Posterior cingulate gyrus (tissue), 11 donors: ENCODE data around the gene SELENOP.

Experiments
- DNase-seq, 10 donors: peaks; one replicate each; pipeline versions ENCODE4 v3.0.0 to v3.0.0-alpha.2; 2020 to 2021; ENCODE audit warnings: mixed read lengths in 3 of 10
- intact Hi-C: fragments of 100-400 bp; cut with DNase I; formaldehyde crosslinking; loops from one replicate; pipeline ENCODE4 v1.15.1; 2023

The SELENOP gene

GRCh38 chr5:42799668-42800114 lies 12.0 kb downstream of the SELENOP start:
- intact Hi-C loops, result no loop called here

DNA sequence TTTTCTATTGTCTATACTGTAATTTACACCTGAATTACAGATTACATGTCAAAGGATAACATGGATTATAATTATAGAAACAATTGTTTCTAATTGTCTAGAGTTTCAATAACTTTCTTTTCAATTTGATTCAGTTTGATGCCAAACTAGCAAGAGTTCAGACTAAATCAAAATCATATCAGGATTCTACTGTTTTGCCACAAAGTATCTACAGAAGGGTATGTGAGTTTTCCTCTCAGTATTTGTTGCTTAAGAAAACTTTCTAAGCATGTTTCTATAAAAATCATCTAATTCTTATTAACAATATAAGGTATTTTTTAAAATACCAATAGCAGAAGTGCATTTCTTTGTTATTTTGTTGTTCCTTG lies 12.5 kb downstream of the SELENOP start:
- intact Hi-C loops, result no loop called here
- no peak for DNase-seq

More at GRCh38 chr5:42799668-42800114, 12.0 kb downstream of the SELENOP start:
- DNase-seq, result no peak

DNA sequence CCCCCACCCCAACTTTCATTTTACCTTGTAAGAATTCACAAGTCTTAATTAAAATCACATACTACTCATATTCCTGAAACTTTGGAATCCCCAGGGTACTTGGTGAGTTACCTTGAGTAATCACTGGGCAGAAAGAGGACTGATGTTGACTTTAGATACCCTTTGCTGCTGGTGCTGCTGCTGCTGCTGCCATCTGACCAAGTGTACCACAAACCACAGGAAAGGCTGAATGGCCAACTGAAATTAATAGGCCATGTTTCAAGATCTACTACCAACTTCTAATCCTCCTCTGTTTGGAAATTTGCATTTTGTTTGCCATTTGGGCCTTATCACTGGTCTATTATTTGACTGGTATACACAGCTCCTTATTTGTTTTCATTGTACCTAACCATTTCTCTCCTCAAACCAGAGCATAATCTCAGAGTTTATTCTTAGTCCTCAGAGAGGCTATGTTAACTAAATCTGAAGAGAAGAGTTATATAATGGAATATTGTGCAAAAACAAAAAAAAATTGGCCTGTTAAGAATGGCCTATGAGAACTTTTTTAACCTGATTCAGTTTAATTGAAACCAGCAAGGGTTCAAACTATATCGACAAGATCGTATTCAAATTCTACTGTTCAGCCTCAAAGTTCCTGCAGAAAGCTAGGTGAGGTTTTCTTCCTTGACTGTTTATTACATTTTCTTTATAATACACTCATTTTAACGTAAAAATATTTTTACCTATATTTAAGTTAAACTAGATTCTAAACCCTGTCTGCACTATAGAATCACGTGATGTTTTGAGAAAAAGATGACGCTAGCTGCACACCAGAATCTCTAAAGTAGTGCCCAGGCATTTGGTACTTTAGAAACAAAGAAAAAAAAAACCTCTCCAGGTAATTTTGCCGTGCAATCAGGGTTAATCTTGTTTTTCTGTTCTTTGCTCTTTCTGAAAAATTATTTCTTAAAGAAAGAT lies 13.1 kb downstream of the SELENOP start:
- intact Hi-C loops, result no loop called here
- DNase-seq, result no peak

DNA sequence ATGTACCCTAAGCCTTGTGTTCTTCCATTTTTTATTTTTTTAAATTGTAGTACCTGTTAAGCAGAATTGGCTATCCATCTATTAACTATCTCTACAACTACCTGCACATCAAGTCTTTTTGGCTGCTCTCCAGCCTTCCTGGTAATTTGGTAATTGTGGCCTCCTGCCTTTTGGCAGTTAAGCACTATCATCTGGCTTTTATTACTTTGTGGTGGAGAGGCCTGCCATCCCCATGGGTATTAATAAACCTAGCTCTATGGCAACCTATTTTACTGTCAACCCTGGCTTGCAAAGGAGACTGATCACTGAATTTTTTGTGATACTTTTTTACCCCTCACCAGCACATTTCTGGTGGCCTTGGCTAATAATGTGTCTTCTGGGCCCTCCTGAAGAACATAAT lies 20.5 kb downstream of the SELENOP start:
- DNase-seq, result no peak
- intact Hi-C loops, result no loop called here

GRCh38 chr5:42787845-42788244 lies 23.8 kb downstream of the SELENOP start:
- DNase-seq, result no peak
- intact Hi-C loops, result no loop called here

GRCh38 chr5:42787073-42787472 lies 24.6 kb downstream of the SELENOP start:
- no peak for DNase-seq
- intact Hi-C loops, result no loop called here

DNA sequence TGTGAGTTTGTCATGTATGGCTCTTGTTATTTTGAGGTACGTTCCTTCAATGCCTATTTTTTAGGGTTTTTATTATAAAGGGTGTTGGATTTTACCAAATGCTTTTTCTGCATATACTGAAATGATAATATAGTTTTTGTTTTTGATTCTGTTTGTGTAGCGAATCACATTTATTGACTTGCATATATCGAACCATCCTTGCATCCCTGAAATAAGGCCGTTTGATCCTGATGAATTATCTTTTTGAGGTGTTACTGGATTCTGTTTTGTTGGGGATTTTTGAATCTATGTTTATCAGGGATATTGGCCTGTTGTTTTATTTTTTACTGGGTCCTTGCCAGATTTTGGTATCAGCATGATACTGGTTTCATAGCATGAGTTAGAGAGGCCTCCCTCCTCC lies 25.9 kb downstream of the SELENOP start:
- no peak for DNase-seq
- intact Hi-C loops, result no loop called here

DNA sequence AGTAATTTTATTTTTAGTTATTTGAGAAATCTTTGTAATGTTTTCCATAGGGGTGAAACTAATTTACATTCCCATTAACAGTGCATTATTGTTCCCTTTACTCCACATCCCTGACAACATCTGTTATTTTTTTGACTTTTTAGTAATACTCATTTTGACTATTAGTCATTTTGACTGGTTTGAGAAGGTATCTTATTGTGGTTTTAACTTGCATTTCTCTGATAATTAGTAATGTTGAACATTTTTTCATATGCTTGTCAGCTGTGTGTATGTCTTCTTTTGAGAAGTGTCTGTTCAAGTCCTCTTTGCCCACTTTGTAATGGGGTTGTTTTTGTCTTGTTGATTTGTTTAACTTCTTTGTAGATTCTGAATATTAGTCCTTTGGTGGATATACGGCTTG lies 27.6 kb downstream of the SELENOP start:
- DNase-seq, result no peak
- intact Hi-C loops, result no loop called here

DNA sequence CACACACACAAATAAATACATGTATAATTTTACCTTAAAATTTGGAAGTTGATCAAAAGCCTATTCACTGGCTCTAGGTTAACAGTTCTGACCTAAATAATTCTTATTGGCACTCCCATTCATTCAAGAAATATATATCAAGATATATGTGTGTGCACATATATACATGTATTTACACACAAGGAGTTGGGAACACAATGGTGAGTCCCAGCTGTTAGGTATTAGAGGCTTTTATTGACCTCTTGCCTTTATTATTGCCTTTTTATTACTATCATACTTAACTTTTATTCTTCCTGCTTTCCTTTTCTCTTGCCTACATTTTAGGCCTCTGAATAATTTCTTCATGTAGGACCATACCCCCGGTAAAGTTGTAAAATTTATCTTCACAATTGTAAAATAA lies 30.1 kb downstream of the SELENOP start:
- intact Hi-C loops, result no loop called here
- DNase-seq, result no peak

DNA sequence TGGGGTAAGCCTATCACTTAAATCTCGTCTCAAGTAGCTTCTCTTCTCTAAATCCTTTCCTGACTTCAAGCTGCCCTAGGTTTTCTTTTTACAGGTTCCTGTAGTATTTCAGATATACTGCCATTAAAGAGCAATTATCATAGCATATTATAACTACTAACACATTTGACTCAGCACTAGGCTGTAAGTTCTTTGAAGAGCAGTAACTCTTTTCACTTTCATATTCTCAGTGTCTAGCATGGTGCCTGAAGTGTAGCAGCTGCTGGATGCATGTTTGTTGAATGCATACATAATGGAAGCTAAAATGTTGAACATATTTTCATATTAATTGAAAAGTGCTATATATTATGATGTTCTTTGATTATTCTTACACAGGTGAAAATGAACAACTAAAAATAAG lies 32.6 kb downstream of the SELENOP start:
- no peak for DNase-seq
- intact Hi-C loops, result no loop called here

DNA sequence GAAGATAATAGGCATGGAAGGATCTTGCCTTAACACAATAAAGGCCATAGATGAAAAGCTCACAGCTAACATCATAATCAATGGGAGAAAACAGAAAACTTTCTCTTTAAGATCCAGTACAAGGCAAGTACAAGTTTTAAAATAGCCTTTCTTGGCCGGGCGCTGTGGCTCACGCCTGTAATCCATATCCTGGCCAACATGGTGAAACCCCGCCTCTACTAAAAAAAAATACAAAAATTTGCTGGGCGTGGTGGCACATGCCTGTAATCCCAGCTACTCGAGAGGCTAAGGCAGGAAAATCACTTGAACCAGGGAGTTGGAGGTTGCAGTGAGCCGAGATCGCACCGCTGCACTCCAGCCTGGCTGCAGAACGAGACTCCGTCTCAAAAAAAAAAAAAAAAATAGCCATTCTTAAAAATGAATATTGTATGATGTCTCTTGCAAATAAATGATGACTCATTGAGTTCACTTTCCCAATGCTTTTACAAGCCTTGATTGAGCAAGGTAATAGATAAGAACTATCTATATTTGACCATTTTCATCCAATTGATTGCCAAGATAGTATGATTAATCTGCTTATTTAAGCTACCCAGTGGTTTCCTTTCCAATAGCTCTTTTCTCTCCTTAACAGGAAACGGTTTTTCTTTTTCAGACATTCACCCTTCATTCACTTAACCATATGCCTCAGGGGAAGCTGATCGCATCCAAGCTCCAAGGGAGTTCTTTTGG lies 39.3 kb downstream of the SELENOP start:
- intact Hi-C loops, result no loop called here
- DNase-seq, result no peak

DNA sequence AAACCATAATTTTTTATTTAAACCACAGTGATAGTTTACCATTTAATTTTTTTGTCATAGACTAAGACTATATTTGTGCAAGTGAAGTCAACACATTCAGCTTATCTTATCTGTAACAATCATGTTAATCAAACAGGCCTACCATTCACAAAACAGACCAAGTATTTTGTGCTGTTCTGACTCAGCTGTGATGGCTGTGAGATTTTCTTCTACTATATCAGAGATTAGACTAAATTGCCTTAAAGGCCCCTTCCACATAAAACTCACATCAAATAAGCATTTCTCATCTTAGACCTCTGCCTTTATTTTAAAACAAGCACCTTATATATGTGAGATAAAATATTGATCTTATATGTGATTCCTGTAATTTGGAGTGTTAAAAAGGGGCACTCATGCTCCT lies 41.7 kb downstream of the SELENOP start:
- intact Hi-C loops, result no loop called here
- DNase-seq, result no peak

DNA sequence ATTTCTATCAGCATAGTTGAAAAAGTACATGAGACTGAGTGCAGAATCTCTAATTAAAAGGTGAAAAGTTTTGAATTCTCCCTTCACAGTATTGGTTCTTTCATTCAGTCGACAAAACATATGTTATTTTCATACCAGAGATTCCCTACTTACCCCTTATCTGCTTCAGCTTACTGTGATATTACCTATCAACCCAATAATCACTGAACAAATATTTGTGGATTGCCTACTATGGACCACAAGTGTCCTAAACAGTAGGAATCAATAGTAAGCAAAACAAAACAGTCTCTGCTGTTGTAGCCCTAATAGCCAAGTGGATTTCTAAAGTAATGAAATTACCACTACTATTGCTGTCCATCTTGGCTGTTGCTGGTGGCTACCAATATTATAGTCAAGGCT lies 43.6 kb downstream of the SELENOP start:
- no peak for DNase-seq
- intact Hi-C loops, result no loop called here

DNA sequence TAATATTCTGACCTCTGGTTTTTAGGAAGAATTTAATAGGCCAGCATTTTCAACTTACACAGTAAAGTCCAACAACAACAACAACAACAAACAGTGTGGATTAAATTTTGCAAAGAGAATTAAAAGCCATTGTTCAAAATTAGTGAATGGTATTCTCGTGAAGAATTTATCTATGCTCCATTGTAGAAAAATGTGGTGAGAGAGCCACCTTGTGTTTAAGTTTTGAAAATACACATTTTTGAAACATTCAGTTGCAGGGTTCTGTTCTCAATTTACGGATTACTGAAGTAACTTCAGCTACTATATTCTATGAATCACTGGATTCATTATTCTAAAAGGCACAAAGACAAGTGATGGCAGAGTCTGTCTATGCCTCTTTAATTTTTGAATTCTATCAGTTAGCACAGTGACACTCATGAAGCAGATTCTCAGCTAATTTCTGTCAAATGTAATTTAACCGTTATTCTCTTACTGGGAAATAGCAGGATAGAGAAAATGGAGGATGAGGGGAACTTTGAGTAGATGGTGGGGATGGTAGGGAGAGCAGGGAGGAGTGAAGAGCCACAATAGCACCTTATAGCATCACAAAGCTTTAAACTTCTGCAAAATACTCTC lies 44.1 kb downstream of the SELENOP start:
- intact Hi-C loops, result loop anchor here (2.0 kb wide), 2 partner anchors 345 to 911 kb away; partner anchors contain the start of gene GHR

GRCh38 chr5:42761791-42762190 lies 49.9 kb downstream of the SELENOP start:
- DNase-seq, result no peak
- intact Hi-C loops, result no loop called here

More for the DNA sequence above, 44.1 kb downstream of the SELENOP start:
- DNase-seq, result no peak

DNA sequence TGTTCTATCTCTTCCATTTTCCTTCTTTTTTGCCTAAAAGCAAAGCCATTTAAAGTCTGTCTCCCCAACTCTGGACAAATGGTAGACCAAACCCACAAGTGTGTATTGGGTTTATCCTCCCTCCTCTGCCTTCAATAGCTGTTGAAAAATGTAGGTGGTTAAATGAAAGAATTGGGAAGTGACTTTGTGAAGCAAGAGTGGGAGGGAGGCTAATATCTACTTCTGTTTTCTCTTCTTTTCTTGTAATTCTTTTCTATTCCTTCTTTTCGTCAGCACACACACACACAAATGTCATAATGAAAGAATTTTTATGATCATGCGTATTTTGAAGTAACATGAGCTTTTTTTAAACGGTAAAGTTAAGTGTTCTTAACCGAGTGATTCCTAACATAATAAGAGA lies 51.3 kb downstream of the SELENOP start:
- DNase-seq, result no peak
- intact Hi-C loops, result no loop called here

DNA sequence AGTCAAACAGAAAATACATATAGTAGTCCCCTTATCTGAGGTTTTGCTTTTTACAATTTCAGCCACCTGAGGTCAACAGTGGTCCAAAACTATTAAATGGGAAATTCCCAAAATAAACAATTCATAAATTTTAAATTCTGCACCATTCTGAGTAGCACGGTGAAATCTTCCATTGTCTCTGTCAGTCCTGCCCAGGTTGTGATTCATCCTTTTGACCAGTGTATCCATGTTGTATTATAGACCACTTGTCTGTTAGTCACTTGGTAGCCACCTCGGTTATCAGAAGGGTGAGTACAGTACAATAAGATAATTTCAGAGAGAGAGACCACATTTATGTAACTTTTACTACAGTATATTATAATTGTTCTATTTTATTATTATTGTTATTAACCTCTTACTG lies 52.2 kb downstream of the SELENOP start:
- DNase-seq, result no peak
- intact Hi-C loops, result no loop called here

DNA sequence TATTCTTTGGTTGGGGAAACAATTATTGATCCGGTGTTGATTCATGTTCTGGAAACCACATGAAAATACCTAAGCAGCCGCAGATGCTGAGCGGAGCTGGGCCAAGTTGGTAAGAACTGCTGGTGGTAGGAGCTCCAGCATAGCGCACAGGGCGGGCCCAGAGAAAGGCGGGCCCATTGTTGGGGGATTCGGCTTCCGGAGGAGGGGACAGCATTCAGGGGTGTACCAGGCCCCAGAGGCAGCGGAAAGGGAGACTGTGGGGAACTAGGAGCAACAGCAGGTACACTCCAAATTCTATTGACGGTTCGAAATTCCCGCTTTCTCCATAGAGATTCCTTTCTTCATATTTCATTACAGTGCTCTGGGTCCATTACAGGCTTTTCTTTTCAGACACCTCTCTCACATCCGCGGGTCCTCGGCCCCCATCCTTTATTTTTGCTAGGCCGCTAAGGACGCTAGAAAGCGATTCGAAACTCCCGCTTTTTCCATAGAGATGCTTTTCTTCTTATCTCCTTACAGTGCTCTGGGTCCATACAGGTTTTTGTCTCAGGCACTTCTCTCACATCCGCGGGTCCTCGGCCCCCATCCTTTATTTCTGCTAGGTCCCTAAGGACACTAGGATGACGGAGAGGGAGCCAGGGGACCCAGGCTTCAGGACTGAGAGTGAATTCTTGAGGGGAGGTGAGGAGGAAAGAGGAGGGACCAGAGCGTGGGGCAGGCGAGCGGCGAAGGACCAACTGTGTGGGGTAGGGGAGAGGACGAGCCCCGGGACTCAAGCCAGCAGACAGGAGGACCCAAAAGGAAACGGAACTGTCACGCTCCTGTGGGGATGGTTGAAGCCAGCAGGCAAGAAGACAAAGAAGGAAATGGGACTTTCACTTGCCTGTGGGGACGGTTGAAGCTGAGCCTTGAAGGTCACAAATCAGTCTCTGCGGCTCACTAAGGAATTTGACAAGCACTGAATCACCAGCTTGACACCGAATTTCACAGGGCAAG lies 54.8 kb downstream of the SELENOP start, which contains the start of gene CCDC152:
Gene CCDC152 (plus strand): TSS at position 213 of the 996 bp plus-strand sequence. CDS start 2,304 bp downstream, outside the sequence.
- DNase-seq, result peak; percentile 10 to 90 (median 36)
- intact Hi-C loops, result no loop called here

- no peak for DNase-seq
- intact Hi-C loops, result no loop called here
Observed at GRCh38 chr5:42753099-42753498, 58.6 kb downstream of the SELENOP start.

GRCh38 chr5:42751044-42751443 lies 60.6 kb downstream of the SELENOP start:
- intact Hi-C loops, result no loop called here
- DNase-seq, result no peak
